Measurements from ENCODE around the gene RNF26.

DNA sequence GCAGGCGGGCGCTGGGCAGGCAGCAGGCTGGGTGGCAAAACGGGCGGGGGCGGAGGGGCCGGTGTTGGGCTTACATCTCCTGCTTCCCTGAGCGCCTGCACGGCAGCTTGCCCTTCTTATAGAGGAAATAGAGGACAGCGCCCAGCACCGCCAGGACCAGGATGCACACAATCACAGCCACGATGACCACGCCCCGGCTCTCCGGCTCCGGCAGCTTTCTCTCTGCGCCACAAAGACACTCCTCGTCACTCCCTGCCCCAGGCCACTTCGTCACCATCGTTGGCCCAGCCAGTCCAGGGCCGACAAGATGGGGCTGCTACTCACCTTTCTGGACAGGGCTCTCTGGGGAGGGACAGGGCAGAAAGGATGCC is 23.7 kb upstream of the RNF26 start:
- TF ChIP-seq SUZ12 (IDR thresholded peaks at IDR 0.05; ENCODE audit: extremely low read depth, insufficient read depth, insufficient read length) (no peak), ZNF274 (IDR thresholded peaks at IDR 0.05; ENCODE audit: low read depth, low read length) (no peak)

Measured in NT2/D1 (cell line).